H1 (cell line): ENCODE results near the gene WRAP53. TPM values are rescaled to one million over a fixed set of nuclear protein-coding genes. Genes with fewer than 3 reads are reported as not detected.
A peak's percentile ranks its signal among the peaks of the same experiment; 100 is the strongest.

ENCODE experiments used
- CTCF ChIA-PET: fragments of 300-600 bp; sonication (Branson Sonifier 250); formaldehyde crosslinking; loops from one replicate; lab custom pipeline; 2021; ENCODE audit not compliant: partially characterized antibody; lab: Charles Lee
- POLR2A ChIA-PET: fragments of 300-600 bp; sonication (Branson Sonifier 250); formaldehyde crosslinking; loops from one replicate; lab custom pipeline; 2021; ENCODE audit warnings: inconsistent platforms; ENCODE audit not compliant: partially characterized antibody; lab: Charles Lee
- DNase-seq, 2 experiments: peaks; one replicate each; pipeline versions ENCODE4 v3.0.0 to v3.0.0-alpha.2; 2010 to 2022; ENCODE audit warnings: low spot score in 2 of 2, low read depth in 1 of 2, mixed read lengths in 1 of 2
- FAIRE-seq: peaks from 2 replicates; lab custom pipeline; 2011; peaks lifted over from hg19 to GRCh38; lab: Jason Lieb, UNC
- H2AFZ ChIP-seq: 2 replicates; pipeline ENCODE4 v1.8.1; 2012; ENCODE audit warnings: low read length, inconsistent platforms
- H2AK5ac ChIP-seq: 2 replicates; pipeline ENCODE4 v1.6.1; 2013; ENCODE audit warnings: low read depth, low read length
- H2BK120ac ChIP-seq: replicated peaks from 2 replicates; pipeline ENCODE3; 2013; ENCODE audit warnings: low read depth, low read length, inconsistent platforms
- H2BK12ac ChIP-seq: 2 replicates; pipeline ENCODE4 v1.6.1; 2013; ENCODE audit warnings: low read depth, low read length
- H2BK15ac ChIP-seq: 2 replicates; pipeline ENCODE4 v1.6.1; 2013; ENCODE audit warnings: low read length
- H2BK20ac ChIP-seq: 2 replicates; pipeline ENCODE4 v1.6.1; 2013; ENCODE audit warnings: low read length
- H2BK5ac ChIP-seq: 2 replicates; pipeline ENCODE4 v1.6.1; 2013; ENCODE audit warnings: low read depth, low read length
- H3K14ac ChIP-seq: 2 replicates; pipeline ENCODE4 v1.6.1; 2013; ENCODE audit warnings: inconsistent platforms; ENCODE audit not compliant: insufficient read length
- H3K18ac ChIP-seq: 2 replicates; pipeline ENCODE4 v1.6.1; 2013; ENCODE audit warnings: low read length; ENCODE audit errors: extremely low read depth
- H3K23ac ChIP-seq: 2 replicates; pipeline ENCODE4 v1.6.1; 2013; ENCODE audit warnings: inconsistent platforms; ENCODE audit not compliant: insufficient read length
- H3K23me2 ChIP-seq: 2 replicates; pipeline ENCODE4 v1.6.1; 2013; ENCODE audit warnings: low read depth, low read length
- H3K27ac ChIP-seq: 2 replicates; pipeline ENCODE4 v1.6.1; 2011; ENCODE audit warnings: low read depth, low read length, inconsistent platforms
- H3K27me3 ChIP-seq, 4 experiments: replicated peaks in 1 of 4; 1 replicate in 1 of 4; 2 replicates in 3 of 4; pipeline versions ENCODE4 v1.6.1 to v1.8.1; 2011 to 2013; ENCODE audit warnings: low read length in 3 of 4, mild to moderate bottlenecking in 3 of 4, inconsistent platforms in 2 of 4, mixed read lengths in 2 of 4, moderate library complexity in 1 of 4; ENCODE audit not compliant: control insufficient read depth in 3 of 4, insufficient read depth in 3 of 4; ENCODE audit errors: extremely low read depth in 1 of 4
- H3K36me3 ChIP-seq, 4 experiments: 2 replicates each; pipeline versions ENCODE4 v1.6.1 to v1.8.1; 2011 to 2013; ENCODE audit warnings: mild to moderate bottlenecking in 4 of 4, low read length in 3 of 4, moderate library complexity in 2 of 4, control low read depth in 1 of 4, inconsistent platforms in 1 of 4; ENCODE audit not compliant: insufficient read depth in 4 of 4, control insufficient read depth in 2 of 4
- H3K4ac ChIP-seq: replicated peaks from 2 replicates; pipeline ENCODE3; 2013; ENCODE audit warnings: low read length, low read depth, mixed read lengths, inconsistent platforms; ENCODE audit not compliant: insufficient read length
- H3K4me1 ChIP-seq, 4 experiments: replicated peaks in 1 of 4; 1 replicate in 1 of 4; 2 replicates in 3 of 4; pipeline versions ENCODE4 v1.6.1 to v1.8.1; 2011 to 2013; ENCODE audit warnings: low read length in 3 of 4, inconsistent platforms in 2 of 4, mixed read lengths in 1 of 4; ENCODE audit not compliant: insufficient read depth in 4 of 4, control insufficient read depth in 3 of 4
- H3K4me2 ChIP-seq, 2 experiments: 2 replicates each; pipeline versions ENCODE4 v1.6.1 to v1.8.1; 2011 to 2013; ENCODE audit warnings: low read depth in 2 of 2, low read length in 2 of 2, control low read depth in 1 of 2, inconsistent platforms in 1 of 2, mild to moderate bottlenecking in 1 of 2; ENCODE audit not compliant: insufficient read depth in 1 of 2
- H3K4me3 ChIP-seq, 4 experiments: fragments of 200-600, 300-600 bp in 1 of 4; sonication (generic), shearing (Covaris generic), sonication (Bioruptor Twin) in 1 of 4; 2 replicates each; pipeline versions ENCODE4 v1.5.1 to v1.8.1; 2011 to 2016; ENCODE audit warnings: low read length in 4 of 4, low read depth in 3 of 4, control low read depth in 2 of 4, inconsistent platforms in 2 of 4, mild to moderate bottlenecking in 2 of 4, mixed read lengths in 1 of 4, moderate library complexity in 1 of 4; ENCODE audit not compliant: insufficient read depth in 2 of 4; ENCODE audit errors: extremely low read depth in 1 of 4
- H3K56ac ChIP-seq: replicated peaks from 2 replicates; pipeline ENCODE3; 2013; ENCODE audit warnings: low read depth, mild to moderate bottlenecking, mixed read lengths, low read length, inconsistent platforms; ENCODE audit not compliant: insufficient read length
- H3K79me1 ChIP-seq: 2 replicates; pipeline ENCODE4 v1.6.1; 2013; ENCODE audit warnings: low read depth, low read length, control low read depth
- H3K79me2 ChIP-seq, 2 experiments: 2 replicates each; pipeline versions ENCODE4 v1.6.1 to v1.8.1; 2012 to 2013; ENCODE audit warnings: low read length in 2 of 2, mild to moderate bottlenecking in 2 of 2, inconsistent platforms in 1 of 2; ENCODE audit not compliant: insufficient read depth in 2 of 2, control insufficient read depth in 1 of 2
- H3K9ac ChIP-seq, 4 experiments: replicated peaks in 1 of 4; 1 replicate in 1 of 4; 2 replicates in 3 of 4; pipeline versions ENCODE4 v1.6.1 to v1.8.1; 2011 to 2013; ENCODE audit warnings: low read depth in 3 of 4, low read length in 3 of 4, control low read depth in 2 of 4, mild to moderate bottlenecking in 2 of 4, moderate library complexity in 2 of 4, inconsistent platforms in 1 of 4; ENCODE audit errors: extremely low read depth in 1 of 4
- H3K9me3 ChIP-seq, 2 experiments: 2 replicates each; pipeline versions ENCODE4 v1.6.1 to v1.8.1; 2012 to 2013; ENCODE audit warnings: mild to moderate bottlenecking in 2 of 2, moderate library complexity in 2 of 2, control low read depth in 1 of 2, inconsistent platforms in 1 of 2, low read depth in 1 of 2, low read length in 1 of 2, mixed read lengths in 1 of 2; ENCODE audit not compliant: insufficient read depth in 2 of 2
- H4K20me1 ChIP-seq, 2 experiments: replicated peaks in 1 of 2; 2 replicates each; pipeline versions ENCODE3 to v1.8.1; 2011 to 2013; ENCODE audit warnings: inconsistent platforms in 2 of 2, low read length in 2 of 2, mild to moderate bottlenecking in 1 of 2; ENCODE audit not compliant: insufficient read depth in 2 of 2, control insufficient read depth in 1 of 2
- H4K5ac ChIP-seq: 2 replicates; pipeline ENCODE4 v1.6.1; 2013; ENCODE audit warnings: low read length, low read depth, mixed read lengths, inconsistent platforms; ENCODE audit not compliant: insufficient read length
- H4K8ac ChIP-seq: 2 replicates; pipeline ENCODE4 v1.8.0; 2013; ENCODE audit warnings: mild to moderate bottlenecking, moderate library complexity, low read length, inconsistent platforms; ENCODE audit not compliant: insufficient read depth; ENCODE audit errors: extremely low read depth
- H4K91ac ChIP-seq: replicated peaks from 2 replicates; pipeline ENCODE3; 2013; ENCODE audit warnings: low read length, mixed read lengths, inconsistent platforms; ENCODE audit not compliant: insufficient read length
- BACH1 ChIP-seq: IDR thresholded peaks from 2 replicates; pipeline ENCODE4 v1.6.1; 2012; ENCODE audit warnings: low read length, improper control_type of control experiment
- BCL11A ChIP-seq, 2 experiments: IDR thresholded peaks; one replicate each; pipeline ENCODE4 v1.6.1; 2011; ENCODE audit warnings: low read depth in 2 of 2, low read length in 2 of 2, mild to moderate bottlenecking in 2 of 2
- CBX5 ChIP-seq: fragments of 300-800, 300-1000 bp; sonication (generic); IDR thresholded peaks from 2 replicates; pipeline ENCODE4 v1.7.1; 2016; ENCODE audit warnings: antibody characterized with exemption, low read length, low read depth
- SIX5 ChIP-seq: IDR thresholded peaks from 2 replicates; pipeline ENCODE4 v1.6.1; 2011; ENCODE audit warnings: mild to moderate bottlenecking, low read depth, low read length
- SP4 ChIP-seq: IDR thresholded peaks from 2 replicates; pipeline ENCODE4 v1.6.1; 2012; ENCODE audit warnings: low read length, inconsistent platforms
- TCF12 ChIP-seq: IDR thresholded peaks from 2 replicates; pipeline ENCODE4 v1.6.1; 2011; ENCODE audit warnings: low read depth, mild to moderate bottlenecking, low read length
- YY1 ChIP-seq: IDR thresholded peaks from 2 replicates; pipeline ENCODE4 v1.6.1; 2011; ENCODE audit warnings: low read depth, mild to moderate bottlenecking, low read length
- WGBS, 2 experiments: shearing (Covaris generic) in 1 of 2; methylation state at CpG; one replicate each; pipeline versions ENCODE4 v1.1.6 to v1.1.7; 2013 to 2015; ENCODE audit warnings: low lambda C conversion rate in 2 of 2, mixed read lengths in 2 of 2, inconsistent platforms in 1 of 2, low coverage in 1 of 2, missing lambda C conversion rate in 1 of 2; ENCODE audit not compliant: insufficient replicate concordance in 2 of 2, insufficient coverage in 1 of 2, insufficient read length in 1 of 2; ENCODE audit errors: extremely low coverage in 1 of 2, missing lambda C conversion rate in 1 of 2; 5-methylcytosine and 5-hydroxymethylcytosine counted together
- polyA plus RNA-seq, 7 experiments: library from polyadenylated mRNA; depleted of rRNA in 3 of 7; stranded (reverse) in 5 of 7; unstranded in 2 of 7; fragments of >200 nt in 5 of 7; fragments of 200-250 nt in 2 of 7; gene quantifications; 1 replicate in 5 of 7; 2 replicates in 1 of 7; 4 replicates in 1 of 7; pipeline versions ENCODE4 v1.2.1 to v1.2.3, GENCODE V29; 2011 to 2013; ENCODE audit warnings: missing spikeins in 2 of 7, mixed read lengths in 2 of 7
- total RNA-seq: library from RNA; stranded (reverse); fragmentation: NEBNext Ultra II Directional; extraction: Animal tissue kit (Norgen Biotek cat#: 25700); gene quantifications from 2 replicates; pipeline ENCODE4 v1.2.1, GENCODE V29; 2021
- TF ChIP-seq, protein P1 (sequence below), 3 experiments: IDR thresholded peaks; 1 replicate in 2 of 3; 2 replicates in 1 of 3; pipeline versions ENCODE4 v1.5.1 to v1.6.1; 2011; ENCODE audit warnings: low read length in 3 of 3, mild to moderate bottlenecking in 3 of 3, inconsistent platforms in 2 of 3, low read depth in 1 of 3, moderate library complexity in 1 of 3; ENCODE audit not compliant: insufficient read depth in 1 of 3; ENCODE audit errors: control extremely low read depth in 1 of 3

Gene WRAP53
- total and polyA plus RNA-seq, 2 of the 8 experiments (the other 6 are each of a cell fraction or from before 2014, with no cell fraction given): 29.2 to 30.1 TPM

DNA sequence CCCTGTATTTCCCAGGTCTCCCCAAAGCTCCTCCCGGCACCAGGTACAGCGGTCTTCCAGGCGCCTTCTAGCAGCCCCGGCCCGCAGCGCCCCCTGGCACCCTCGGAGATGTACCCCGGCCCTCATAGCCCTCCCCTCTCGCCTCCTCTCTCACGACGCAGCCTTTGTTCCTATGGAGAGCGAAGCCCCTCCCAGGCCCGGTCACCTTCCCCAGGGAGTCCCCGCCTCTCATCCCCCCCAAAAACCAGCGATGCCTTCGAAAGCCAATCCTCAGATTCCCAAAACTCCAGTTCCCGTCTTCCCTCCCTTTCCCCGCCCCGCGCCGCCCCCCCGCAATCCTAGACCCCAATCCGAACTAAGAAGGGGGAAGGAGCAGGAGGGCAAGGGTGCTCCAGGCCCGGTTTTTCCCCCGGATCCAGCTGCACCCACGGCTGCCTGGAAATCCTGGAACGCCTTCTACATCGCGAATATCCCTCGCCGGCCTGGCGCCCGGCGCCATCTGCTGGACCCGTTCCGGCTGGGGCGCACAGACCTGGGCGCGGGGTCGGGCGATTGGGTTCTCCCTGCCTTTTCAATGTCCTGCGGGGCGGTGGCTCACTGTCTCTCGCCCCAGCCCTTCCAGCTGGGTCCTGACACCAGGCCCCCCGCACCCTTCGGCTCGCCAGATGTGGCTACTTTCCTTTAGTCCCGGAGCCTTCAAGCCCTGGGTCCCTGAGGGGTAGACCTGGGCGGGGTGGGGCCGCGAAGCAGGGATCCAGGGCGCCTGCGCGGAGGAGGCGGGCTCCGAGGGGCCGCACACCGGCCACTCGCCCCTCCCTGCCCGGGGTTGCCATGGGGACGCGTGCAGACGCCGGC lies 28.9 kb downstream of the WRAP53 start, which contains the start of gene DNAH2:
Gene DNAH2 (plus strand): TSS at position 844 of the 855 bp plus-strand sequence. CDS start 1,991 bp downstream, outside the sequence.
- FAIRE-seq: peak; percentile 36
- no peak within 1 kb of the TSS; the same call in 1 of the 2 replicates for H3K27ac ChIP-seq
- peak within 1 kb of the TSS; percentile 70 to 93 for H3K4me2 ChIP-seq
- peaks cover 9% of the 10 kb centered on the region for H3K23me2 ChIP-seq
- peak within 1 kb of the TSS; percentile 47 for H4K91ac ChIP-seq
- H2BK5ac ChIP-seq: peak within 1 kb of the TSS; percentile 92; the same call in 1 of the 2 replicates
- H3K79me2 ChIP-seq: no peaks in the 10 kb centered on the region
- ChIA-PET CTCF (interaction anchor here (0.6 to 10.1 kb wide), 18 partner anchors 12 to 273 kb away, joined by 3 to 86 read pairs (median 4); partner anchors contain the start of genes EFNB3, SAT2, SENP3 and SHBG), POLR2A (interaction anchor here (0.6 to 8.8 kb wide), 13 partner anchors 9 to 145 kb away, joined by 3 to 88 read pairs (median 4); partner anchors contain the start of genes ATP1B2, EFNB3, NAA38 and SAT2)
- H4K8ac ChIP-seq: no peak within 1 kb of the TSS; the same call in 1 of the 2 replicates
- H3K4me3 ChIP-seq: peak within 1 kb of the TSS; percentile 54 to 81 (median 71)
- peaks cover 6 to 20% (median 14%) of the 10 kb centered on the region in 4 experiments for H3K4me1 ChIP-seq
- H3K79me1 ChIP-seq: no peaks in the 10 kb centered on the region; the same call in 1 of the 2 replicates
- H2BK15ac ChIP-seq: peak within 1 kb of the TSS; percentile 94
- peak; percentile 91 to 96 for DNase-seq
- peak within 1 kb of the TSS; percentile 51; the same call in 1 of the 2 replicates for H2BK20ac ChIP-seq
- peak within 1 kb of the TSS in 2 of 4 experiments; percentile 66 to 67; a peak in 4 of 7 replicates for H3K9ac ChIP-seq
- no peak within 1 kb of the TSS for H3K56ac ChIP-seq
- peaks cover 0 to 19% (median 7%) of the 10 kb centered on the region in 4 experiments; a peak in 3 of 7 replicates for H3K27me3 ChIP-seq
- no peaks in the 10 kb centered on the region for H4K20me1 ChIP-seq
- no peak within 1 kb of the TSS for H3K14ac ChIP-seq
- H4K5ac ChIP-seq: peak within 1 kb of the TSS; percentile 93
- no peak within 1 kb of the TSS for H3K4ac ChIP-seq
- no peaks in the 10 kb centered on the region for H3K36me3 ChIP-seq
- no peak within 1 kb of the TSS for H3K23ac ChIP-seq
- H2AFZ ChIP-seq: no peak within 1 kb of the TSS; the same call in 1 of the 2 replicates
- H2AK5ac ChIP-seq: no peak within 1 kb of the TSS
- H3K18ac ChIP-seq: peak within 1 kb of the TSS; percentile 97
- H2BK120ac ChIP-seq: no peak within 1 kb of the TSS
- WGBS, 2 experiments: 1% methylated on average over 30 of the region's 64 CpGs; no CpG with 5 or more reads in 1 of the 2 experiments
- H2BK12ac ChIP-seq: peak within 1 kb of the TSS; percentile 22; the same call in 1 of the 2 replicates
- H3K9me3 ChIP-seq: no peaks in the 10 kb centered on the region
- TF ChIP-seq BACH1 (peak; percentile 96), TCF12 (peak; percentile 63; the same call in 1 of the 2 replicates), BCL11A (IDR thresholded peaks at IDR 0.05; ENCODE audit: low read depth in 2 of 2, low read length in 2 of 2) (no peak), SIX5 (no peak), YY1 (peak; percentile 82), CBX5 (no peak), SP4 (no peak)
- TF ChIP-seq, protein P1, sequence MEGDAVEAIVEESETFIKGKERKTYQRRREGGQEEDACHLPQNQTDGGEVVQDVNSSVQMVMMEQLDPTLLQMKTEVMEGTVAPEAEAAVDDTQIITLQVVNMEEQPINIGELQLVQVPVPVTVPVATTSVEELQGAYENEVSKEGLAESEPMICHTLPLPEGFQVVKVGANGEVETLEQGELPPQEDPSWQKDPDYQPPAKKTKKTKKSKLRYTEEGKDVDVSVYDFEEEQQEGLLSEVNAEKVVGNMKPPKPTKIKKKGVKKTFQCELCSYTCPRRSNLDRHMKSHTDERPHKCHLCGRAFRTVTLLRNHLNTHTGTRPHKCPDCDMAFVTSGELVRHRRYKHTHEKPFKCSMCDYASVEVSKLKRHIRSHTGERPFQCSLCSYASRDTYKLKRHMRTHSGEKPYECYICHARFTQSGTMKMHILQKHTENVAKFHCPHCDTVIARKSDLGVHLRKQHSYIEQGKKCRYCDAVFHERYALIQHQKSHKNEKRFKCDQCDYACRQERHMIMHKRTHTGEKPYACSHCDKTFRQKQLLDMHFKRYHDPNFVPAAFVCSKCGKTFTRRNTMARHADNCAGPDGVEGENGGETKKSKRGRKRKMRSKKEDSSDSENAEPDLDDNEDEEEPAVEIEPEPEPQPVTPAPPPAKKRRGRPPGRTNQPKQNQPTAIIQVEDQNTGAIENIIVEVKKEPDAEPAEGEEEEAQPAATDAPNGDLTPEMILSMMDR (IDR thresholded peaks at IDR 0.05; ENCODE audit: control extremely low read depth in 1 of 3, insufficient read depth in 1 of 3, low read depth in 1 of 3, low read length in 3 of 3): peak; percentile 60 to 74 (median 69)
